Stimulated activated naive CD4-positive, alpha-beta T cell (primary cell): ENCODE data around the gene SCFD2.

ENCODE experiments used
- DNase-seq, 6 experiments: peaks; one replicate each; lab custom pipeline; 2025; lab: John Stamatoyannopoulos, UW

SCFD2 gene

DNA sequence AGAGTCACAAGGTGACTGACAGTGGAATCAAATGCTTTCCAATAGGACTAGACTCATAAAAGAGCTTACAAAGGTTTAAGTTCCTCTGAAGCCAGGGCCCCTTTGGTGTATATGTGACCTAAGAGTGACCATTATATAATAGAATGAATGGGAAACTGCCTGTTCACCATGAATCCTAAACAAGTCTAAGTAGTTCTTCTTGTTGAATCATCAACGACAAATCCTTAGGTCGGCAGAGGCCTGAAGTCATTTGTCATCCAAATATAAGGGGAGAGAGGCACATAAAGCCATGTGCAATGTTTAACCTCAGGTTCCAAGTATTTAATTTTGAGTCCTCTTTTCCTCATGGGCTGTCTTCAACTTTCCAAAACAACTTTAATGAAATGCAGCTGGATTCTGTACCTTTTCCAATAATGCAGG lies 381.4 kb downstream of the SCFD2 start:
- no peak for DNase-seq

DNA sequence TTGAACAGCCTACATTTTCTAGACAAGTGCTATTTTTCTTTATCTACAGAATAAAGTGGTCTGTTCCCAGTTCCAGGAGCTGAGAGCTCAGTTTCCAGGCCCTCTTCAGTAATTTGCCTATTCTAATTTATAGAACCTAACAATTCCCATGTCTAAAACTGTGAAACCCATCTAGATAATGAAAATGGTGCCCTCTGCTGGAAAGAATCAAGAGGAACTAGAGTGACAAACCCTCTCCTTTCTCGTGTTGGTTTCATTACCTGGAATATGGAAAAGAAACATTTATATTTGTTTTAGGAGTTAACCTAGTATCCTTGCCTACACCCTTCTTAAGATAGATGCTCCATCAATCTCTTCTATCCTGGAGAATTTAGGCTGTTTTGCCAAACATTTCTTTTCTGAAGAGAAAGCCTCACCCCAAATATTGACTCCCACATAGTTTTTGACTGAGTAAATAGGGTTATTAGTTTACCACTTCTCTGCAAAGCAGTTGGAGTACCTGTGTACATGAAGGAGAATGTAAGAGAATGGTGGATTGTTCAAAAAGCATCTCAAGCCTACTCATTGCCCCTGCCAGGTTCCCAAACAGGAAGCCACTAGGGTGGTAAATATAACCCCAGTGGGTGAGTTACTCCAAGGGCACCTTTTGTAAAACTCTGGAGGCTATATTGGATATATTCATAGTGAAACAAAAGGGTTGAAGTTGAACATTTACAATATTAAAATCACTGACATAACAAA lies 382.1 kb downstream of the SCFD2 start:
- DNase-seq, result peak in 2 of 6 experiments; percentile 31 to 47

DNA sequence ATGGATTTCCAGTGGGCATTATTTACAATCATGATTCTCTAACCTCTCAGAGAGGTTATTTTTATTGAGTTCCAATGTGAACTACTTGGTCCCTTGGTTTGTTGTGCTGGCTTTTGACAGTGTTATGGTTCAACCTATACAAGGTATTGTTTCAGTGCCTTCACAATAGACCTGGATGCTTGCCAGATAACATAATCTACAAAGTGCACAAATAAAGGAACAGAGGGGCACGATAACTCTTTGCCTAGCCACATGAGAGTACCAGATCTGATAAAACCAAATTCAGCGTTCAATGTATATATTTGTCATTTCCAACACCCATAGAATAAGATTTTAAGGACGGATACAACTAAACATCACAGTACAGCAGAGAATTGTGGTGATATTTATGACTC lies 382.9 kb downstream of the SCFD2 start:
- DNase-seq, result no peak

DNA sequence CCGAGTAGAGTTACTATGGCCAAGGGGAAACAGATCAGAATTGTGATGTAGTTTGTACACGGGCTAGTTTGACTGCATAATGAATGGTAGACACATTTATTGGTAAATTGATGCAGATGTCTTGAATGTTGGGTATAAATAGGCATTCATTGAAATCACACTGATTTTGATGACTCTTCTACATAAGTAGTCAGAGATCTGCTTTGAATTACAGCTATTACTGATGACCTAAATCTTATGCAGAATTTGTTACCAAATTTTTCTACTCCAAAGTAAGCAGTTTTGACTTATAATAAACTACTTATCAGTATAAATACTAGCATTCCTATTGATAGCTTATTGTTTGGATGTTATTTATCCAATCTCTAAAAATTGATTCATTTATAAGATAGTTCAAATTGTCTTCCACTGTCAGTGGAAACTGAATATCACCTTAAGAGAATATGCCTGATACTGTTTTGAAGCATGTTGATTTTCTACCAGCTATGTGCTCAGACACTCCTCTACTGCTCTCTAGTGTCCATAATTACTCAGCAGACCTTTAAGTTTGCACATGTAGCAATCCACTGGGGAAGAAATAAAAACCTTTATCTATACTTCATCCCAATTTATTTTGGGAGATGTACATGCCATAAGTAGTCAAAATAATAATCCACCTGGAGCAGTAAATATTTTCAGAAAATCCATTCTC lies 383.5 kb downstream of the SCFD2 start:
- no peak for DNase-seq

DNA sequence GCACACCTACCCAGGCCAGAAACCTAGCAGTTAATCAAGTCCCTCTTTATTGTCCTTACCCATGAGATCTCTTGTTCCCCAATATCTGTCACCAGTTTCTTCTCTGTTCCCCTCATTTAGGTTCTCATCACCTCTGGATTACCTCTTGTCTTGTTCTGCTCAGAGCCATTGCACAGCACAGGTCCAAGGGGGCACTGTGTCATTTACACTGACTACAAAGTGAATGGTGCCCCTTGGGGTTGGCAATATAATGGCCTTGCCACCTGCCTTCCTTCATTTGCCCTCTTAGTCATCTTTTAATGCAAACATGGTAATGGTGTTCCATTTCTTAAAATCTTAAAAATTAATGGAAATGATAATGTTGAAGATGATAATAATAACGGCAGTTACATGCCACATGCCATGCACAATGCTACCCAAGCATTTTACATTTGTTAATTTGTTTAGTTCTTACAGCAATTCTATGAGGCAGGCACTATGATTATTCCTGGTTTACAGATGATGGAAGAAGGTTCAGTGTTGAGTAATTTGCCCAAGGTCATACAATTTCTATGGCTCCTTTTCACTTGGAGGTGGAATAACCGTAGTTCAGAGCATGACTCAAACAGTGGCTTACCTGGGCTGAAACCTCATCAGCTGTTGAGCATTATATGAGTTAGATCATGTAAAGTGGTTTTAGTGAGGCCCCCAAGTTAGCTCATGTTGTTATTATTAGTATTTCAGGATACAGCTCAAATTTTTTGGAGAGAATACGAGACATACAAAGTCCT lies 385.9 kb downstream of the SCFD2 start:
- no peak for DNase-seq

DNA sequence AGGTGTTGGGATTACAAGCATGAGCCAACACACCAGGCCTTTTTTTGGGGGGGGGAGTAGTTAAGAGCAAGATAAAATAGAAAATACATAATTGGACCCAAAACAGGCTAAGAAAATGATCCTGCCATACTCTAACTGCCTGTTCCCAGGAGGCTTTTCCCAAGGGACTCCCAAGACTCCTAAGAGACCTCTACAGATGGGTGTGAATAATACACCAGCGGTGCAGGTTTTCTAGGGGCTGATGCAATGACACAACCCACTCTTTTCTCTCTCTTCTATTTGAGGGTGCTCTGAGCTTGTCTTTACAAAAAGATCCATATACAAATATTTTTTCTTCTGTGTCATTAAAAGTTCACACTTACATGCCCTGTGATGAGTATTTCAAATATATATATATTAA lies 386.8 kb downstream of the SCFD2 start:
- DNase-seq, result no peak

DNA sequence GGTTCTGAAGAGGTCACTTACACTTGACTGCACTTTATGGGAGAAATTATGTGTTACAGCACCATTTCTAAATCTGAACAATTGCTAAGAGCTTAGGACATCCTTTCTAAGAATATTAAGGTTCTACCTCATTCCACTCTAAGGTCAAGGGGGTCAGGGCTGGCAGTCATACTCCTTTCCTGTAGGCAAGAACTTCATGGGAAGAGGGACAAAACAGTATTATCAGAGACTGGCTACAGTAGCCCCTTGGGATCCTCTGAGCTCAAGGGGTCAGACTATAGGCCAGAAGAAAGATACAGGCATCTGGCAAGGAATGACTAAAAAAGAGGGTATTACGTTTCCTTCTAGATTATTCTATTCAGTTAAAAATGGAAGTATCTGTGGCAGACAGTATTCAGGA lies 388.6 kb downstream of the SCFD2 start:
- DNase-seq, result no peak

DNA sequence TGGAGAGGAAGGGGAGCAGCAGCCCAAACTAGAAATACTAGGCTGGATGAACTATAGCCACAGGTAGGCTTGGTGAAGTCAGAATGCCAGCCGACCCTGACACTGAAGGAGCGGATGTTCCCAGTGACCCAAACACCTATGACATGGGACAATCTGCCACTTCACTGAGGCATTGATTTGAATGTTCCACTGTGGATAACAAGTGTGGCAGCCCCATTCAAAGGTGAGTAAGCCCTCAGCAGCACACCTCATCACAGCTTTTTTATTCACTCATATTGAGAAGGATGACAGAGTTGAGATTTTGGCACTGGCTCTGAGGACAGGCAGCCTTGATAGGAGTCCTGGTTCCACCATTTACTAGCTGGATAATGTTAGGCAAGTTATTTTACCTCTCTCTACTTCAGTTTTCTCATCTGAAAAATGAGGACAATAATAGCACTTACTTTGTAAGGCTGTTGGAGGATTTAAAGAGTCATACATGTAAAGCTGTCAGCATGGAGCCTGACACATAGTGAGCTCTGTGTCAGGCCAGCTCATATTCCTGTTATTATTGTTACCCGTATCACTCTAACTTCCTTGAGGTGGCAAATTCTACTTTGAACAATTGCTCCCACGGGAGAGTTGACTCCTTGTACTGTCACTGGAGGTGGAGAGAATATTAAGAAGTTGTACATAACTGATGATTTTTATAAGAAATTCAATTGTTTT lies 389.2 kb downstream of the SCFD2 start:
- DNase-seq, result no peak

DNA sequence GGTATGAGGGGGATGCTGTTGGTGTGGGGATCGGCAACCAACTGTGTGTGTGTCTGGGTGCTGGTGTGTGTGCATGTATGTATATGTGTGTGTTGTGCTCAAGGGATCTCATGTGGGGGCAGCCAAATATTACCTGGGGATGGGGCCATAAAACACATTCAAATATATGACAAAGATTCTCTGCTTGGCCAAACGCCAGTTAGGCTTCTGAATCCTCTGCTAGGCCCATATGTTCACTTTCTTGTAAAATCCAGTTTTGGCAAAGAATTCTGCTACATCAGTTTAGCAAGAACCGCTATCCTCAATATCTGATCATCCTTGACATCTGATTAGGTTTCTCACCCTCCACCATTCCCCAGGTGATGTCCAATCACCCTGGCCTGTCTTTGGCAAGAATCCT lies 397.2 kb downstream of the SCFD2 start:
- DNase-seq, result no peak

DNA sequence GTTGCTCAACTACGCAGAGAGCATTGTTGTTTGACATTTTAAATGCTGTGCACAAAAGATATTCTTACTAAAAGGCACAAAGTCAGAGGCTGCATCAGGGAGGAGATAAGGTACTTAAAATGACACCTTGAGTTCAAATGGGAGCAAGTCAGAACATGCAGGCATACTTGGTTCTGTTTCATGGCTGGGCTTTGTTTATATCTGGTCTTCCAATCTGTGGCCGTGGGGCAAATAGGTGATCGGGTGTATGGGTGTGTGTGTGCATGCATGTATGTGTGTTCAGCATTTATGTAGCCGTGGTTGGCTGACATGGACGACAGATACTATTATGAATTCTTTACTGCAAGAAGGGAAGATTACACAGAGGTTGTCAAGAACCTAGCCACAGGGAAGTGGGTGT lies 397.6 kb downstream of the SCFD2 start:
- no peak for DNase-seq

DNA sequence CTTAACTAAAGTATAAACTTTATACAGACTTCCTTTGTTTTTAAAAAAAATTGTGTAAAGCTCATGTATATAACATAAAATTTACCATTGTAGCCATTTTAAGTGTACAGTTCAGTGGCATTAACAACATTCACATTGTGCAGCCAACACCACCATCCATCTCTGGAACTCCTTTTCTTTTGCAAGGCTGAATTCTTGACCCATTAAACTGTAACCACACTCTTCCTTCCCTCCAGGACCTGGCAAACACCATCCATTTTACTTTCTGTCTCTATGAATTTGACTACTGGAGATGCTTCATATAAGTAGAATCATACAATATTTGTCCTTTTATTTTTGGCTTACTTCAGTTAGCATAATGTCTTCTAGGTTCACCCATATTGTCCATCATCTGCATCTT lies 399.1 kb downstream of the SCFD2 start:
- no peak for DNase-seq

DNA sequence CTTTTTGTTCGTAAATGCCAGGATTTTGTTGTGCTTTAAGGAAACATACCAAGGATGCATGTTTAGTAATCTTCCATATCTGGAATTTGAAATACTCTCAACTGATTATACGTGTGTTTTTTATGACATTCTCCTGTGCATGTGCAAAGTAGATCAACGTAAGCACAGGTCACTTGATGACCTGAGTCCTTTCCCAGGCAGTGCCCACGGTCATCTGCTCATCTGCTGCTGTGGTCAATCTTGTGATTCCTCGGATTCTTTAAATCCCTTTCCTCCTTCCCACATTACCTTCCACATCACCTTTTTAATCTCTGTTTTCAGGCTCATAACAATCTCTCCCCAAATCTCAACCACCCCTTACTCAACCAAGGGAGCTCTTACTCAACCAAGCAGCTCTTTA lies 399.7 kb downstream of the SCFD2 start:
- no peak for DNase-seq

DNA sequence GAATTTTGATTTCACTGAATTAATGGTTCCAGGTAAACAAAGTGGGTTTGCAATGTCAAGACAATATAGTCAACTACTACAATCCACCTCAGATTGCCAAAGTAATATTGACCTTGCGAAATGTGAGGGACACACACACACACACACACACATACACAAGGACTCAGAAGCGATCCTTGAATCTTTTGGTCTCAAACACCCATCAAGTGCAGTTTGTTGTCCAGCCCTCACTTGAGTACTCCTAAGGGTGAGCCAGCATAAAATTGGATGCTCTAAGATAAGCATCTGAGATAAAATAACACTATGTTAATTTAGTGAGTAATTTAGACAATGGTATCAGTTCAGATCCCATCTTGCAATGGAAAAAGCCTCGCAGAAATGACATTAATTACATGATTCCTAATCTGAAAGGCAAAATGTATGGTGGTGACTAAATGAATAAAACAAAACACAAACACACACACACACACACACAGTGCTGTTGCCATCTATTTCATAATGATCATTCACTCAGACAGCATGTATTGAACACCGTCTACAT lies 401.2 kb downstream of the SCFD2 start:
- no peak for DNase-seq

DNA sequence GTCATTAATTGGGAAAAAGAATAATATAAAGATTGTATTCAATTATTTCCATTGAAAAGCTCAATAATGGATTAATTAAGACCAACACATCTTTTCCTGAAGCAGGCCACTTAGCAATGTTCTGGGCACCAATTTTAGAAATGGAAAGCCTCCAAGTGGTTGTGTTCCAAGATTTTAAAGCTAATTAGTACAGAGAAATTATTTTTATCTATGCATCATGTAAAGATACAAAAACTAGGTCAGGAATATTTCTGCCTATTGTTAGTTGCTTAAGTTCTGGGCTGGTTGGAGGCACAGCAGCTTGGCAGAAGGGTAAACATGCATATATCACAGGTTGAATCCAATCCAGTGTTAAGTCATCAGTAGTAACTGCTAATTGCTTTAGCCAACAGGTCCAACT lies 401.9 kb downstream of the SCFD2 start:
- no peak for DNase-seq

DNA sequence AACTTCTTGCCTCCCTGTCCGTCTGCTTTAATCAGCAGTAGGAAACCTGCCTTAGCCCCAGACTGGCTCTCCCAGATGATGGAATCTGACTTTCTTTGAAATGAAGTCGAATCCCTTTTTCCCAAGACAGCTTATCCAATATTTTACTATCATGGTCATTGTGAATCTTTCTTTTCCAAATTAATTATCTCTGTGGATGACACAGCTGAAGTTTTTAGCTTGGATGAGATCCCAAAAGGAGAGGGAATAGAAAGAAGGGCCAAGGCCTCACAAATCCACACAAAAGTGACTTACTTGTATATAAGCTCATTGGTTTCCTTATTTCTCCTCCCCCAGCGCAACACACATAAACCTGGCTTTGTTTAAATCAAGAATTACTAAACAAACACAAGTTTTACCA lies 403.1 kb downstream of the SCFD2 start:
- no peak for DNase-seq

DNA sequence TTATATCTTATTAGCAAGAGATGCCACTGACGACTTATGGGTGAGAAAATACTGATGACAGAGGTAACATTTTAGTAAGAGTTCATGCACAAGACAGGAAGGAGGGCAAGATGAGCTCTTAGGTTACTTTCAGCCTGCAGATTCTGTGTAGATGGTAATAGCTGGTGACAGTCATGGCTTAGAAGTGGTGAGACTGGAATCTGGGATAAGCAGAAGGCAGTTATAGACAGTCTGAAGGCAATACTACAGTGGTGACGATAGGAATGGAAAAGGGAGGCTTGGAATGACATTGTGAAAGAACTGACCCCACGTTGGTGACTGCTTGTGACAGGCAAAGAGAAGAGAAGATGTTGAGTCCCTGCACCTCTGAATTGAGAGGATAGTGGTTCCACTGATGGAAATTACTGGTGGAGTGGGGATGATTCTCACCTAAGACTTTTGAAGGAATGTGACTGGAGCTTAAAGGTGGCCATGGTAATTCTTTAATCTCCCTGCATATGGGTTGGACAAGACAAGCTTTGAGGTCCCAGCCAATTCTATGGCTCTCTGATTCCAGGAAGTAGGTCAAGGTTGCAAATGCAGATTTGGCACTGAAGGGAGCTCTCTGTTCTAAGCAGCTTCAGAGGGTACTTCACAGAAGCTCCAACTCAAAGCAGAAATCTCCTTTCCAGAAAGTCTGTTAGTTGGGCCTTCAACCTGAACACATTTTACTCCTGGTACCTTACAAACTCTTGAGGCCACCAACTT lies 404.0 kb downstream of the SCFD2 start:
- DNase-seq, result no peak

DNA sequence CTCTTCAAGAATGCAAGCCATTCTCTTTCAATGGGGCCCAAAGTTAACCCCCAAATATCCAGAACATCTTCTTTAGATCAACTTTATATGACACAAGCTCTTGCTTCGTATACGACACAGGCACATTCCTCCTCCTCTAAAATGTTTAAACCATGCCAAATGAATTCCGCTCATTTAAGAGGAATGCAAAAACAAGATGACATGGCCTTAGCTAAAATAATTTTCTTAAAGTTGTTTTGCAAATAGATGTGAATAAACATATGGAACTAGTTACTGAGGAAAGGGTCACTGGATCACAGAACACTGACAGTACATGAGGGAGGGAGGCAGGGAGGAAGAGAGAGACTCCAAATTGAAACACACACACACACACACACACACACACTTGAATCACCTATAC lies 406.3 kb downstream of the SCFD2 start:
- DNase-seq, result no peak

DNA sequence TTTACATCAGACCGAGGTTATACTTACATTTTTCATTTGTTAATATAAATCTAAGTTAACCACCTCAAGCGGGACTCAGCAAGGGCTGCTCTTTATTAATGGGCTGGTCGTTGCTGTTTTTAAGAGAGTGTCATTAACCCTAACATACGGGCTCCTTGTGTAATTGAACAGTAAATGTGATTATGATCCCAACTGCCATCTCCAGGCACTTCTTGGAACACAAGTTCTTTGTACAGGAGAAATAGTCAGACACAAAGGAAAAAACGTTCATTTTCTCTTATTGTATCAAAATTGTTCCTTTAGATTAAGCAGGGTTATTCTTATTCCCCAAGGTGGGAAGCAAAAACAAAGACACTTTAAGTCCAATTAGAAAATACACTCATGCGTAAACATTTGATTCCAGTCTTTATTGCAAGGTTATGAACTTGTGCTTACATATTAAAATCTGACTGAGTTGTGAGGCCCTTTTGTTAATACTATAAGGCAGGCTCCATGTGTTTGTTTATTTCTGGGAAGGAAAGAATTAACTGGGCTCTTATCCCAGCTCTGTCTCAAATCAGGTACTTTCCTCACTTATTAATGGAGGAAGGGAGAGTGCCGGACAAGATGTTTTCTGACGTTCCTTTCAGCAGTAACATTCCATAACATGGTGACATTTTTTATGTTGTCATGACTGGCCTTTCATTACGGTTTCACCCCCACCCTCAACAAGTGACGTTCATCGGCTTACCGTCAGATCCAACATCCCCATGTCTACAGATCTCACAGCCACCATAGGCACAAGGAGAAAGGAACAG lies 407.8 kb downstream of the SCFD2 start:
- no peak for DNase-seq

DNA sequence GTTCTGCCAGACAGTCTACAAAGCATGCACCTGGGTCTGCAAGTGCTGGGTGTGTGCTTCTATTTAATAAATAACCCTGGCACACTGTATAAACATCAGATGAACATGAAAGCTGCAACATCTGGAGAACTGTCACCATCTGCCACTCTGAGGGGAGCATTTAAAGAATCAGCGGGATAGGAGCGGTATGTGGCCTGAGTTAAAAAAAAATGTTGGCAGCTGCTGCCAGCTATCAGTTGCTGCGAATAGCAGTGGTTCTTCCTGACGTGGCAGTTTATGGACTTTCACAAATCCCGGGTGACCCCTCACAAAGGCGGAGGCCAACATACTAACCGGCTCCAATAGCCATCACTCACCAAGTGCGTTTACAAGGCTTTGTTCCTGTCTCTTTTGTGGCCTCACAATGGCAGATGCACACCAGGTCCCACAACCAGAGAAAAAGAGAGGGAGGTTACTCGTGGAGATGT lies 408.6 kb downstream of the SCFD2 start:
- no peak for DNase-seq

DNA sequence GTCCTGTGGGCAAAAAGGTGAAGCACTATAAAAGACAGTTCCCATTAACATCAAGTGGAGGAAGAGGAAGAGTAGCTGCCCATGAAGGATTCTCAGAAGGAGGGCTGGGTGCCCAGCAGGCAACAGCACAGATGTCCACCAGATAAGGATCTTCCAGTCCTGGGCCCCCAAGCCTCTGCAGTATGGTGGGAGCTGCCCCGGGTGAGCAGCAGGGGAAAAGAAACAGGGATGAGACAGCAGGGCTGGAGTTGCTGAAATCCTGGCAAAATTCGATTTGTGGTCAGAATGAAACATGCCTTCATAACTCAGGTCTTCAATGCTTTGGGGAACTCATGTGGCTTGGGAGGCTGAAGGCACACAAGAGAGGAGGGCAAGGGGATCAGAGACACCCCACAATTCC lies 409.2 kb downstream of the SCFD2 start:
- DNase-seq, result no peak
